ENCODE results near the gene TRPC4. TPM values are rescaled to one million over a fixed set of nuclear protein-coding genes. Genes with fewer than 3 reads are reported as not detected.

Gene TRPC4
- total and polyA plus RNA-seq, 2 donors (not counting 3 experiments of a cell fraction or from before 2014, with no cell fraction given) = 0.04 to 0.64 TPM

- DNase-seq (ENCODE audit: low read depth, low spot score) (no peak), FAIRE-seq (no peak)
- H3K27me3 ChIP-seq (ENCODE audit: control insufficient read depth in 2 of 2, insufficient read depth in 2 of 2, low read length in 2 of 2) = peaks cover 0 to 3% of the 10 kb centered on the region in 2 experiments
- H3K4me2 ChIP-seq (ENCODE audit: insufficient read depth, low read length) = no peak overlapping the region
- H2AFZ ChIP-seq (ENCODE audit: low read depth, low read length) = no peak overlapping the region
- no peak overlapping the region for H3K4me3 ChIP-seq (replicated peaks in 1 of 3; ENCODE audit: insufficient read depth in 1 of 3, low read depth in 1 of 3, low read length in 3 of 3)
- H3K79me2 ChIP-seq (ENCODE audit: control insufficient read depth, insufficient read depth, low read length) = no peaks in the 10 kb centered on the region
- no peaks in the 10 kb centered on the region for H3K9me1 ChIP-seq (replicated peaks; ENCODE audit: control insufficient read depth, extremely low read depth, insufficient read depth, low read length)
- dilution Hi-C loops (cut with MboI; ENCODE audit: extremely low pct_ligation_motif_present, low sequenced_read_pairs) = no loop called here
- no peaks in the 10 kb centered on the region for H4K20me1 ChIP-seq (replicated peaks; ENCODE audit: control insufficient read depth, extremely low read depth, insufficient read depth, low read length)
- TF ChIP-seq POLR2AphosphoS5 (IDR thresholded peaks at IDR 0.05; ENCODE audit: insufficient read depth, low read depth, low read length) (no peak), JUN (IDR thresholded peaks at IDR 0.05; ENCODE audit: borderline replicate concordance, insufficient read depth, insufficient read length, low read depth) (no peak), FOS (IDR thresholded peaks at IDR 0.05; ENCODE audit: borderline replicate concordance, insufficient read depth, low read length) (no peak), MAX (IDR thresholded peaks at IDR 0.05; ENCODE audit: insufficient read depth, insufficient read length) (no peak), POLR2A (IDR thresholded peaks at IDR 0.05; ENCODE audit: low read depth, low read length) (no peak), GATA2 (IDR thresholded peaks at IDR 0.05; ENCODE audit: insufficient read depth, insufficient read length, low read depth, low read length) (no peak), CTCF (IDR thresholded peaks at IDR 0.05; ENCODE audit: extremely low read depth in 1 of 2, insufficient read depth in 1 of 2, low read depth in 1 of 2, low read length in 2 of 2) (no peak), MYC (IDR thresholded peaks at IDR 0.05; ENCODE audit: low read depth, low read length) (no peak), EZH2 (IDR thresholded peaks at IDR 0.05; ENCODE audit: borderline replicate concordance, low read depth, low read length, severe bottlenecking) (no peak)
- ChIA-PET POLR2A (no interaction called here), CTCF (interaction anchor here (0.9 kb wide), 1 partner anchor 278 kb away, joined by 3 read pairs; no protein-coding TSS in a partner anchor)
- intact Hi-C loops (cut with micrococcal nuclease) = no loop called here
- H3K9me3 ChIP-seq (replicated peaks; ENCODE audit: control insufficient read depth, insufficient read depth, low read length) = no peaks in the 10 kb centered on the region
- H3K27ac ChIP-seq (ENCODE audit: insufficient read depth, low read depth, low read length) = no peak overlapping the region
- H3K9ac ChIP-seq (replicated peaks; ENCODE audit: extremely low read depth, insufficient read depth, low read length) = no peak overlapping the region
- H3K4me1 ChIP-seq (ENCODE audit: control insufficient read depth, extremely low read depth, insufficient read depth, low read length) = no peaks in the 10 kb centered on the region
- no TSS peak for BruUV-seq (replicated peaks)
- no peaks in the 10 kb centered on the region for H3K36me3 ChIP-seq (ENCODE audit: control insufficient read depth in 2 of 2, extremely low read depth in 1 of 2, insufficient read depth in 2 of 2, low read length in 2 of 2)
Observed at GRCh38 chr13:37918116-37918714, 48.6 kb upstream of the TRPC4 start.

All from endothelial cell of umbilical vein (primary cell).